DOHH2 (cell line): Measurements from ENCODE around the gene FAIM2.

Source experiments
- H3F3A ChIP-seq: fragments of 200-600 bp; sonication (generic), shearing (Covaris generic); 2 replicates; pipeline ENCODE4 v1.6.0; 2016; ENCODE audit warnings: antibody characterized with exemption, mild to moderate bottlenecking; ENCODE audit not compliant: control insufficient read depth, insufficient read depth
- H3K27ac ChIP-seq: fragments of 200-600 bp; sonication (generic); 2 replicates; pipeline ENCODE4 v1.5.1; 2014; ENCODE audit warnings: low read depth, mild to moderate bottlenecking, low read length, moderate library complexity
- H3K27me3 ChIP-seq: fragments of 200-600 bp; sonication (generic); 2 replicates; pipeline ENCODE4 v1.6.1; 2014; ENCODE audit warnings: mild to moderate bottlenecking, low read length, mixed read lengths; ENCODE audit not compliant: control insufficient read depth
- H3K36me3 ChIP-seq: fragments of 200-600 bp; sonication (generic); 2 replicates; pipeline ENCODE4 v1.6.1; 2014; ENCODE audit warnings: mild to moderate bottlenecking, low read length, moderate library complexity, mixed read lengths; ENCODE audit not compliant: control insufficient read depth
- H3K4me1 ChIP-seq: fragments of 200-600 bp; sonication (generic); 2 replicates; pipeline ENCODE4 v1.6.1; 2014; ENCODE audit warnings: mild to moderate bottlenecking, low read length, mixed read lengths; ENCODE audit not compliant: control insufficient read depth
- H3K4me2 ChIP-seq: fragments of 200-600 bp; sonication (generic); 2 replicates; pipeline ENCODE4 v1.6.0; 2014; ENCODE audit warnings: mild to moderate bottlenecking, low read length, moderate library complexity
- H3K4me3 ChIP-seq: fragments of 200-600 bp; sonication (generic); 2 replicates; pipeline ENCODE4 v1.5.1; 2014; ENCODE audit warnings: mild to moderate bottlenecking, low read length, mixed read lengths
- H3K79me2 ChIP-seq: fragments of 200-600 bp; sonication (generic); 2 replicates; pipeline ENCODE4 v1.6.1; 2014; ENCODE audit warnings: mild to moderate bottlenecking, low read length, mixed read lengths; ENCODE audit not compliant: control insufficient read depth
- H3K9me2 ChIP-seq: fragments of 200-600 bp; sonication (generic); replicated peaks from 2 replicates; pipeline ENCODE4 v1.6.1; 2014; ENCODE audit warnings: mild to moderate bottlenecking, low read length, mixed read lengths; ENCODE audit not compliant: control insufficient read depth
- H3K9me3 ChIP-seq: fragments of 200-600 bp; sonication (generic); 2 replicates; pipeline ENCODE4 v1.6.1; 2014; ENCODE audit warnings: antibody characterized with exemption, low read length, mixed read lengths; ENCODE audit not compliant: control insufficient read depth, insufficient read depth
- H4K20me1 ChIP-seq: fragments of 200-600 bp; sonication (generic); 2 replicates; pipeline ENCODE4 v1.6.0; 2014; ENCODE audit warnings: low read depth, mild to moderate bottlenecking, antibody characterized with exemption, low read length, moderate library complexity; ENCODE audit not compliant: control insufficient read depth, insufficient read depth
- CTCF ChIP-seq: fragments of 200-600 bp; sonication (generic); IDR thresholded peaks from one replicate; pipeline ENCODE4 v1.5.1; 2014; ENCODE audit warnings: antibody characterized with exemption, mild to moderate bottlenecking, low read depth, low read length; ENCODE audit not compliant: poor library complexity, severe bottlenecking
- EZH2phosphoT487 ChIP-seq: fragments of 200-600 bp; sonication (generic); IDR thresholded peaks from 2 replicates; pipeline ENCODE4 v1.6.1; 2017; ENCODE audit warnings: borderline replicate concordance, mild to moderate bottlenecking, antibody characterized with exemption, low read length, moderate library complexity, mixed read lengths

FAIM2 gene

GRCh38 chr12:49917788-49918173 is 14.1 kb upstream of the FAIM2 start:
- Histone ChIP-seq H3K4me3 (no peak overlapping the region), H3K36me3 (no peaks in the 10 kb centered on the region), H3K4me1 (no peaks in the 10 kb centered on the region), H3K27me3 (peaks cover 16% of the 10 kb centered on the region), H3K9me3 (no peaks in the 10 kb centered on the region), H3K27ac (no peak overlapping the region), H3K9me2 (no peaks in the 10 kb centered on the region), H3F3A (no peaks in the 10 kb centered on the region), H3K4me2 (no peak overlapping the region), H4K20me1 (no peaks in the 10 kb centered on the region), H3K79me2 (no peaks in the 10 kb centered on the region)
- TF ChIP-seq CTCF (no peak), EZH2phosphoT487 (no peak)

- H3K4me2 ChIP-seq = no peak overlapping the region
- H3K27me3 ChIP-seq = peaks cover 16% of the 10 kb centered on the region
- no peak overlapping the region for H3K27ac ChIP-seq
- no peak overlapping the region for H3K4me3 ChIP-seq
- no peaks in the 10 kb centered on the region for H3F3A ChIP-seq
- no peaks in the 10 kb centered on the region for H3K79me2 ChIP-seq
- H3K9me2 ChIP-seq = no peaks in the 10 kb centered on the region
- no peaks in the 10 kb centered on the region for H3K4me1 ChIP-seq
- no peaks in the 10 kb centered on the region for H3K36me3 ChIP-seq
- no peaks in the 10 kb centered on the region for H4K20me1 ChIP-seq
- no peak for TF ChIP-seq EZH2phosphoT487
- TF ChIP-seq CTCF = no peak
- no peaks in the 10 kb centered on the region for H3K9me3 ChIP-seq
Measured at GRCh38 chr12:49917166-49917787, 13.6 kb upstream of the FAIM2 start.

- Histone ChIP-seq H3K79me2 (no peaks in the 10 kb centered on the region), H3K9me2 (no peaks in the 10 kb centered on the region), H3K4me2 (no peak overlapping the region), H3K4me1 (no peaks in the 10 kb centered on the region), H3K27me3 (peaks cover 16% of the 10 kb centered on the region), H3K27ac (no peak overlapping the region), H3K36me3 (no peaks in the 10 kb centered on the region), H3K9me3 (no peaks in the 10 kb centered on the region), H4K20me1 (no peaks in the 10 kb centered on the region), H3K4me3 (no peak overlapping the region), H3F3A (no peaks in the 10 kb centered on the region)
- TF ChIP-seq EZH2phosphoT487 (no peak), CTCF (no peak)
Measured at GRCh38 chr12:49916129-49916919, 12.6 kb upstream of the FAIM2 start.
